IMR-90 (cell line): ENCODE data around the gene NUP210L. TPM values are rescaled to one million over a fixed set of nuclear protein-coding genes. Genes with fewer than 3 reads are reported as not detected.
A peak's percentile ranks its signal among the peaks of the same experiment; 100 is the strongest.

Experiments
- ATAC-seq: fragments of 200-7000 bp; cut with Tn5 transposase; 2 replicates; pipeline ENCODE4 v1.9.1; 2020; ENCODE audit warnings: low read depth, mild to moderate bottlenecking, moderate library complexity
- BruUV-seq: library from RNA; stranded (reverse); fragments of 400-500 nt; replicated peaks from 2 replicates; lab custom pipeline; 2021; lab: Mats Ljungman, UMichigan
- CTCF ChIA-PET: fragments of 300-600 bp; formaldehyde crosslinking; extraction: SDS; loops from one replicate; lab custom pipeline; 2021; ENCODE audit warnings: antibody characterized with exemption; lab: Yijun Ruan, JAX
- POLR2A ChIA-PET: fragments of 300-600 bp; sonication (Branson Sonifier 250); formaldehyde crosslinking; loops from one replicate; lab custom pipeline; 2022; ENCODE audit warnings: antibody characterized with exemption; ENCODE audit not compliant: unreplicated experiment; lab: Charles Lee
- DNase-seq: peaks from one replicate; pipeline ENCODE4 v3.0.0; 2013
- H2AFZ ChIP-seq: replicated peaks from 2 replicates; pipeline ENCODE3; 2013; ENCODE audit warnings: low read length, mild to moderate bottlenecking; ENCODE audit not compliant: poor library complexity
- H2AK5ac ChIP-seq: 2 replicates; pipeline ENCODE4 v1.6.1; 2013; ENCODE audit warnings: low read depth, low read length, inconsistent platforms
- H2AK9ac ChIP-seq: replicated peaks from 2 replicates; pipeline ENCODE3; 2013; ENCODE audit warnings: mild to moderate bottlenecking, low read depth, low read length, moderate library complexity; ENCODE audit not compliant: poor library complexity
- H2BK120ac ChIP-seq: 2 replicates; pipeline ENCODE4 v1.6.1; 2013; ENCODE audit warnings: low read depth, low read length, inconsistent platforms
- H2BK15ac ChIP-seq: 3 replicates; pipeline ENCODE4 v1.6.1; 2013; ENCODE audit warnings: low read depth, low read length, inconsistent platforms
- H2BK20ac ChIP-seq: 2 replicates; pipeline ENCODE4 v1.6.1; 2013; ENCODE audit warnings: low read depth, mild to moderate bottlenecking, inconsistent platforms, low read length, moderate library complexity
- H2BK5ac ChIP-seq: 2 replicates; pipeline ENCODE4 v1.6.1; 2013; ENCODE audit warnings: mild to moderate bottlenecking, low read depth, low read length, inconsistent platforms; ENCODE audit not compliant: poor library complexity, severe bottlenecking
- H3K14ac ChIP-seq: replicated peaks from 2 replicates; pipeline ENCODE4 v1.6.1; 2013; ENCODE audit warnings: low read depth, low read length, inconsistent platforms
- H3K18ac ChIP-seq: 2 replicates; pipeline ENCODE4 v1.6.1; 2013; ENCODE audit warnings: low read depth, low read length, control low read depth
- H3K23ac ChIP-seq: 2 replicates; pipeline ENCODE4 v1.6.1; 2013; ENCODE audit warnings: low read depth, low read length, inconsistent platforms
- H3K27ac ChIP-seq: 2 replicates; pipeline ENCODE4 v1.5.1; 2013; ENCODE audit warnings: mild to moderate bottlenecking, control low read depth, low read length; ENCODE audit not compliant: insufficient read depth
- H3K27me3 ChIP-seq: 2 replicates; pipeline ENCODE4 v1.6.1; 2013; ENCODE audit warnings: low read length; ENCODE audit not compliant: control insufficient read depth, insufficient read depth
- H3K36me3 ChIP-seq: 2 replicates; pipeline ENCODE4 v1.6.1; 2013; ENCODE audit warnings: low read length, mixed read lengths; ENCODE audit not compliant: control insufficient read depth, insufficient read depth
- H3K4ac ChIP-seq: 2 replicates; pipeline ENCODE4 v1.6.1; 2013; ENCODE audit warnings: low read depth, low read length, inconsistent platforms
- H3K4me1 ChIP-seq: 2 replicates; pipeline ENCODE4 v1.6.1; 2013; ENCODE audit warnings: low read length, mixed read lengths; ENCODE audit not compliant: control insufficient read depth, insufficient read depth
- H3K4me2 ChIP-seq: 2 replicates; pipeline ENCODE4 v1.6.1; 2013; ENCODE audit warnings: low read depth, mild to moderate bottlenecking, control low read depth, low read length, moderate library complexity
- H3K4me3 ChIP-seq: 2 replicates; pipeline ENCODE4 v1.5.1; 2013; ENCODE audit warnings: low read depth, mild to moderate bottlenecking, control low read depth, low read length, moderate library complexity; ENCODE audit not compliant: insufficient read depth
- H3K56ac ChIP-seq: 2 replicates; pipeline ENCODE4 v1.6.1; 2013; ENCODE audit warnings: low read length, inconsistent platforms; ENCODE audit not compliant: insufficient read depth; ENCODE audit errors: extremely low read depth
- H3K79me1 ChIP-seq, 2 experiments: 2 replicates each; pipeline ENCODE4 v1.6.1; 2013; ENCODE audit warnings: low read length in 2 of 2, inconsistent platforms in 1 of 2, low read depth in 1 of 2
- H3K9ac ChIP-seq: 2 replicates; pipeline ENCODE4 v1.6.1; 2013; ENCODE audit warnings: low read depth, low read length, control low read depth
- H3K9me1 ChIP-seq: 2 replicates; pipeline ENCODE4 v1.6.1; 2013; ENCODE audit warnings: low read length, inconsistent platforms; ENCODE audit not compliant: insufficient read depth
- H3K9me3 ChIP-seq: 2 replicates; pipeline ENCODE4 v1.6.1; 2013; ENCODE audit warnings: low read length; ENCODE audit not compliant: control insufficient read depth, insufficient read depth
- H4K20me1 ChIP-seq: 2 replicates; pipeline ENCODE4 v1.6.1; 2013; ENCODE audit warnings: low read length, inconsistent platforms; ENCODE audit not compliant: insufficient read depth
- H4K5ac ChIP-seq: 2 replicates; pipeline ENCODE4 v1.6.1; 2013; ENCODE audit warnings: mild to moderate bottlenecking, low read depth, low read length, control low read depth
- H4K8ac ChIP-seq, 2 experiments: 2 replicates each; pipeline ENCODE4 v1.6.1; 2013; ENCODE audit warnings: low read depth in 2 of 2, low read length in 2 of 2, control low read depth in 1 of 2, inconsistent platforms in 1 of 2
- H4K91ac ChIP-seq: 2 replicates; pipeline ENCODE4 v1.6.1; 2013; ENCODE audit warnings: low read depth, low read length, inconsistent platforms; ENCODE audit not compliant: insufficient read depth
- BHLHE40 ChIP-seq: fragments of 150-350 bp; IDR thresholded peaks from 2 replicates; pipeline ENCODE4 v1.6.1; 2016; ENCODE audit warnings: mild to moderate bottlenecking, low read depth, low read length
- CEBPB ChIP-seq: IDR thresholded peaks from 2 replicates; pipeline ENCODE4 v1.6.1; 2012; ENCODE audit warnings: low read depth, low read length, improper control_type of control experiment
- CHD1 ChIP-seq: IDR thresholded peaks from 2 replicates; pipeline ENCODE4 v1.6.1; 2012; ENCODE audit warnings: low read depth, low read length, improper control_type of control experiment
- FOS ChIP-seq: fragments of 150-350 bp; IDR thresholded peaks from 2 replicates; pipeline ENCODE4 v1.6.1; 2016; ENCODE audit warnings: low read depth, low read length
- MAFK ChIP-seq: IDR thresholded peaks from 2 replicates; pipeline ENCODE4 v1.6.1; 2012; ENCODE audit warnings: low read depth, low read length, improper control_type of control experiment
- MAZ ChIP-seq: IDR thresholded peaks from 2 replicates; pipeline ENCODE4 v1.6.1; 2012; ENCODE audit warnings: low read depth, mild to moderate bottlenecking, low read length, improper control_type of control experiment, moderate library complexity, borderline replicate concordance
- MXI1 ChIP-seq: IDR thresholded peaks from 2 replicates; pipeline ENCODE4 v1.6.1; 2012; ENCODE audit warnings: low read depth, mild to moderate bottlenecking, low read length, moderate library complexity, borderline replicate concordance
- NFE2L2 ChIP-seq: fragments of 150-350 bp; IDR thresholded peaks from 2 replicates; pipeline ENCODE4 v1.6.1; 2016; ENCODE audit warnings: low read depth, mild to moderate bottlenecking, low read length
- POLR2A ChIP-seq: IDR thresholded peaks from 2 replicates; pipeline ENCODE4 v1.6.1; 2012; ENCODE audit warnings: mild to moderate bottlenecking, low read depth, low read length
- RAD21 ChIP-seq: IDR thresholded peaks from 2 replicates; pipeline ENCODE4 v1.6.1; 2012; ENCODE audit warnings: low read length, improper control_type of control experiment
- RCOR1 ChIP-seq: IDR thresholded peaks from 2 replicates; pipeline ENCODE4 v1.6.1; 2012; ENCODE audit warnings: mild to moderate bottlenecking, low read length, improper control_type of control experiment; ENCODE audit not compliant: insufficient replicate concordance
- RFX5 ChIP-seq: IDR thresholded peaks from 2 replicates; pipeline ENCODE4 v1.8.0; 2012; ENCODE audit warnings: low read depth, mild to moderate bottlenecking, low read length, moderate library complexity
- USF2 ChIP-seq: fragments of 150-350 bp; IDR thresholded peaks from 2 replicates; pipeline ENCODE4 v1.6.1; 2017; ENCODE audit warnings: mild to moderate bottlenecking, antibody characterized with exemption, low read length, low read depth
- WGBS, 2 experiments: methylation state at CpG; one replicate each; pipeline versions ENCODE4 v1.1.5 to v1.1.7; 2013; ENCODE audit warnings: missing lambda C conversion rate in 2 of 2; ENCODE audit not compliant: insufficient read length in 1 of 2; ENCODE audit errors: extremely low coverage in 2 of 2; 5-methylcytosine and 5-hydroxymethylcytosine counted together
- dilution Hi-C: fragments of 300-500 bp; cut with HindIII; formaldehyde crosslinking; loops from one replicate; pipeline ENCODE4 v1.14.3; 2018; ENCODE audit warnings: low sequenced_read_pairs; ENCODE audit not compliant: unreplicated experiment
- in situ Hi-C: fragments of 300-500 bp; cut with MboI; formaldehyde crosslinking; loops from 3 replicates; pipeline ENCODE4 v1.14.3; 2019; ENCODE audit warnings: low sequenced_read_pairs, inconsistent platforms, mixed read lengths
- intact Hi-C: fragments of 100-400 bp; cut with micrococcal nuclease; formaldehyde crosslinking; loops from 2 replicates; pipeline ENCODE4 v1.10.0; 2022
- polyA plus RNA-seq, 3 experiments: library from polyadenylated mRNA; depleted of rRNA; stranded (reverse); fragments of >200 nt; gene quantifications; 2 replicates each; pipeline ENCODE4 v1.2.3, GENCODE V29; 2012; ENCODE audit warnings: low replicate concordance in 1 of 3
- total RNA-seq: library from RNA; depleted of rRNA; stranded (reverse); fragments of >200 nt; gene quantifications from 2 replicates; pipeline ENCODE4 v1.2.3, GENCODE V29; 2012
- TF ChIP-seq, protein P1 (sequence below): conservative IDR thresholded peaks from 2 replicates; pipeline ENCODE4 v1.5.1; 2012; ENCODE audit warnings: mild to moderate bottlenecking, low read depth, low read length, improper control_type of control experiment
- TF ChIP-seq, protein P2 (sequence below): fragments of 150-350 bp; IDR thresholded peaks from 2 replicates; pipeline ENCODE4 v1.6.1; 2016; ENCODE audit warnings: low read depth, mild to moderate bottlenecking, low read length, moderate library complexity, borderline replicate concordance

NUP210L gene
- total and polyA plus RNA-seq, 2 of the 4 experiments (the other 2 are of a cell fraction): under 0.01 to 0.02 TPM

- H3K18ac ChIP-seq: no peak overlapping the region
- no peak overlapping the region for H3K56ac ChIP-seq
- no peaks in the 10 kb centered on the region for H3K9me3 ChIP-seq
- peaks cover 9 to 70% of the 10 kb centered on the region in 2 experiments for H3K79me1 ChIP-seq
- ChIA-PET POLR2A (no interaction called here), CTCF (no interaction called here)
- H2BK15ac ChIP-seq: no peak overlapping the region
- no peak overlapping the region for H3K27ac ChIP-seq
- ATAC-seq (no peak), DNase-seq (no peak)
- H4K20me1 ChIP-seq: peaks cover 22% of the 10 kb centered on the region
- peak overlapping the region; percentile 92; the same call in 1 of the 2 replicates for H3K4me2 ChIP-seq
- peak overlapping the region; percentile 97; the same call in 1 of the 2 replicates for H3K14ac ChIP-seq
- intact Hi-C loops: no loop called here
- no peaks in the 10 kb centered on the region for H3K27me3 ChIP-seq
- no peak overlapping the region for H2BK20ac ChIP-seq
- no peak overlapping the region for H4K5ac ChIP-seq
- H2BK120ac ChIP-seq: no peak overlapping the region
- peaks cover 20% of the 10 kb centered on the region for H3K9me1 ChIP-seq
- peaks cover 13% of the 10 kb centered on the region for H3K4me1 ChIP-seq
- H2AK9ac ChIP-seq: peak overlapping the region; percentile 88
- H3K4ac ChIP-seq: 0 out of 2 replicates have a peak overlapping the region, but pooled peaks have one; percentile 36
- H2AFZ ChIP-seq: no peak overlapping the region
- peaks cover 13% of the 10 kb centered on the region; the same call in 1 of the 2 replicates for H3K36me3 ChIP-seq
- no peak overlapping the region for H2AK5ac ChIP-seq
- TF ChIP-seq MAFK (no peak), CHD1 (no peak), BHLHE40 (no peak), RAD21 (no peak), MAZ (no peak), MXI1 (no peak), POLR2A (no peak), CEBPB (no peak), RCOR1 (no peak), FOS (no peak), NFE2L2 (no peak), USF2 (no peak), RFX5 (no peak)
- TF ChIP-seq, protein P1, sequence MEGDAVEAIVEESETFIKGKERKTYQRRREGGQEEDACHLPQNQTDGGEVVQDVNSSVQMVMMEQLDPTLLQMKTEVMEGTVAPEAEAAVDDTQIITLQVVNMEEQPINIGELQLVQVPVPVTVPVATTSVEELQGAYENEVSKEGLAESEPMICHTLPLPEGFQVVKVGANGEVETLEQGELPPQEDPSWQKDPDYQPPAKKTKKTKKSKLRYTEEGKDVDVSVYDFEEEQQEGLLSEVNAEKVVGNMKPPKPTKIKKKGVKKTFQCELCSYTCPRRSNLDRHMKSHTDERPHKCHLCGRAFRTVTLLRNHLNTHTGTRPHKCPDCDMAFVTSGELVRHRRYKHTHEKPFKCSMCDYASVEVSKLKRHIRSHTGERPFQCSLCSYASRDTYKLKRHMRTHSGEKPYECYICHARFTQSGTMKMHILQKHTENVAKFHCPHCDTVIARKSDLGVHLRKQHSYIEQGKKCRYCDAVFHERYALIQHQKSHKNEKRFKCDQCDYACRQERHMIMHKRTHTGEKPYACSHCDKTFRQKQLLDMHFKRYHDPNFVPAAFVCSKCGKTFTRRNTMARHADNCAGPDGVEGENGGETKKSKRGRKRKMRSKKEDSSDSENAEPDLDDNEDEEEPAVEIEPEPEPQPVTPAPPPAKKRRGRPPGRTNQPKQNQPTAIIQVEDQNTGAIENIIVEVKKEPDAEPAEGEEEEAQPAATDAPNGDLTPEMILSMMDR: no peak
- TF ChIP-seq, protein P2, sequence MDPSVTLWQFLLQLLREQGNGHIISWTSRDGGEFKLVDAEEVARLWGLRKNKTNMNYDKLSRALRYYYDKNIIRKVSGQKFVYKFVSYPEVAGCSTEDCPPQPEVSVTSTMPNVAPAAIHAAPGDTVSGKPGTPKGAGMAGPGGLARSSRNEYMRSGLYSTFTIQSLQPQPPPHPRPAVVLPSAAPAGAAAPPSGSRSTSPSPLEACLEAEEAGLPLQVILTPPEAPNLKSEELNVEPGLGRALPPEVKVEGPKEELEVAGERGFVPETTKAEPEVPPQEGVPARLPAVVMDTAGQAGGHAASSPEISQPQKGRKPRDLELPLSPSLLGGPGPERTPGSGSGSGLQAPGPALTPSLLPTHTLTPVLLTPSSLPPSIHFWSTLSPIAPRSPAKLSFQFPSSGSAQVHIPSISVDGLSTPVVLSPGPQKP: no peak
- dilution Hi-C loops: no loop called here
- H3K23ac ChIP-seq: peak overlapping the region; percentile 98; the same call in 1 of the 2 replicates
- H3K4me3 ChIP-seq: no peak overlapping the region
- H2BK5ac ChIP-seq: no peak overlapping the region
- WGBS, 2 experiments: no CpG with 5 or more reads among the region's 4 CpGs
- no peak overlapping the region for H4K8ac ChIP-seq
- H3K9ac ChIP-seq: peak overlapping the region; percentile 92; the same call in 1 of the 2 replicates
- BruUV-seq: no TSS peak
- in situ Hi-C loops: loop anchor here (25.0 kb wide), 1 partner anchor 424 kb away; the partner anchor contains the start of genes S100A3, S100A4, S100A5 and S100A6
- H4K91ac ChIP-seq: no peak overlapping the region
Measured at GRCh38 chr1:153961421-153961820, 193.5 kb downstream of the NUP210L start.
